ENCODE data around the gene KIAA1328. TPM values are rescaled to one million over a fixed set of nuclear protein-coding genes. Genes with fewer than 3 reads are reported as not detected.
A peak's percentile ranks its signal among the peaks of the same experiment; 100 is the strongest.

The KIAA1328 gene
- total and polyA plus RNA-seq, 9 of the 15 experiments (the other 6 are each of a cell fraction or from before 2014, with no cell fraction given) = 4.0 to 8.6 (median 7.4) TPM

- no peak for TF ChIP-seq ZNF778 (CRISPR knock-in tag; IDR thresholded peaks at IDR 0.05)
- no peak for TF ChIP-seq TAF15 (IDR thresholded peaks at IDR 0.05; ENCODE audit: low read depth, low read length)
- peak; percentile 94 for TF ChIP-seq ZNF589 (CRISPR knock-in tag; IDR thresholded peaks at IDR 0.05; ENCODE audit: low read depth)
- TF ChIP-seq USF2 (CRISPR knock-in tag; IDR thresholded peaks at IDR 0.05) = peak; percentile 87
- TF ChIP-seq ZNF668 (CRISPR knock-in tag; IDR thresholded peaks at IDR 0.05) = peak; percentile 87
- TF ChIP-seq HMGN3 (IDR thresholded peaks at IDR 0.05; ENCODE audit: borderline replicate concordance, extremely low read depth, insufficient read length, low read depth, low read length) = no peak
- TF ChIP-seq TBP (optimal IDR thresholded peaks at IDR 0.05; ENCODE audit: low read depth, low read length) = no peak
- TF ChIP-seq RCOR1 (IDR thresholded peaks at IDR 0.05; ENCODE audit: borderline replicate concordance in 1 of 2, low read depth in 2 of 2, low read length in 2 of 2) = peak in 1 of 2 experiments; percentile 98; a peak in 2 of 4 replicates
- no peak for TF ChIP-seq POLR2G (IDR thresholded peaks at IDR 0.05; ENCODE audit: low read depth, low read length)
- TF ChIP-seq CAMTA2 (CRISPR knock-in tag; conservative IDR thresholded peaks at IDR 0.05) = no peak
- peak; percentile 72 for TF ChIP-seq SP1 (CRISPR knock-in tag; IDR thresholded peaks at IDR 0.05)
- TF ChIP-seq, protein P1, sequence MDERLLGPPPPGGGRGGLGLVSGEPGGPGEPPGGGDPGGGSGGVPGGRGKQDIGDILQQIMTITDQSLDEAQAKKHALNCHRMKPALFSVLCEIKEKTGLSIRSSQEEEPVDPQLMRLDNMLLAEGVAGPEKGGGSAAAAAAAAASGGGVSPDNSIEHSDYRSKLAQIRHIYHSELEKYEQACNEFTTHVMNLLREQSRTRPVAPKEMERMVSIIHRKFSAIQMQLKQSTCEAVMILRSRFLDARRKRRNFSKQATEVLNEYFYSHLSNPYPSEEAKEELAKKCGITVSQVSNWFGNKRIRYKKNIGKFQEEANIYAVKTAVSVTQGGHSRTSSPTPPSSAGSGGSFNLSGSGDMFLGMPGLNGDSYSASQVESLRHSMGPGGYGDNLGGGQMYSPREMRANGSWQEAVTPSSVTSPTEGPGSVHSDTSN (CRISPR knock-in tag; IDR thresholded peaks at IDR 0.05; ENCODE audit: low read depth) = peak; percentile 88
- TF ChIP-seq, protein P1 (tag; conservative IDR thresholded peaks at IDR 0.05; ENCODE audit: low read depth) = peak; percentile 73
- TF ChIP-seq, protein P2, sequence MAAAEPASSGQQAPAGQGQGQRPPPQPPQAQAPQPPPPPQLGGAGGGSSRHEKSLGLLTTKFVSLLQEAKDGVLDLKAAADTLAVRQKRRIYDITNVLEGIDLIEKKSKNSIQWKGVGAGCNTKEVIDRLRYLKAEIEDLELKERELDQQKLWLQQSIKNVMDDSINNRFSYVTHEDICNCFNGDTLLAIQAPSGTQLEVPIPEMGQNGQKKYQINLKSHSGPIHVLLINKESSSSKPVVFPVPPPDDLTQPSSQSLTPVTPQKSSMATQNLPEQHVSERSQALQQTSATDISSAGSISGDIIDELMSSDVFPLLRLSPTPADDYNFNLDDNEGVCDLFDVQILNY (CRISPR knock-in tag; IDR thresholded peaks at IDR 0.05) = peak; percentile 99
- 0 out of 4 replicates have a peak, but pooled peaks of 1 of the 2 experiments have one; percentile 19 for TF ChIP-seq KDM1A (IDR thresholded peaks at IDR 0.05)
- TF ChIP-seq SAP30 (IDR thresholded peaks at IDR 0.05; ENCODE audit: borderline replicate concordance, insufficient read depth, low read depth, low read length, poor library complexity, severe bottlenecking) = peak; percentile 90
- no peak for TF ChIP-seq RAD51 (IDR thresholded peaks at IDR 0.05; ENCODE audit: borderline replicate concordance, low read depth)
- TF ChIP-seq ZNF12 (CRISPR knock-in tag; IDR thresholded peaks at IDR 0.05) = peak; percentile 92
- TF ChIP-seq, protein P3, sequence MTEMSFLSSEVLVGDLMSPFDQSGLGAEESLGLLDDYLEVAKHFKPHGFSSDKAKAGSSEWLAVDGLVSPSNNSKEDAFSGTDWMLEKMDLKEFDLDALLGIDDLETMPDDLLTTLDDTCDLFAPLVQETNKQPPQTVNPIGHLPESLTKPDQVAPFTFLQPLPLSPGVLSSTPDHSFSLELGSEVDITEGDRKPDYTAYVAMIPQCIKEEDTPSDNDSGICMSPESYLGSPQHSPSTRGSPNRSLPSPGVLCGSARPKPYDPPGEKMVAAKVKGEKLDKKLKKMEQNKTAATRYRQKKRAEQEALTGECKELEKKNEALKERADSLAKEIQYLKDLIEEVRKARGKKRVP (CRISPR knock-in tag; IDR thresholded peaks at IDR 0.05) = 0 out of 2 replicates have a peak, but pooled peaks have one; percentile 56
- TF ChIP-seq CBX3 (IDR thresholded peaks at IDR 0.05; ENCODE audit: borderline replicate concordance in 1 of 2, low read length in 2 of 2) = peak; percentile 61 to 90; a peak in 2 of 3 replicates
- peak in 1 of 2 experiments; percentile 89; a peak in 2 of 4 replicates for TF ChIP-seq FOXA3 (CRISPR knock-in tag; conservative IDR thresholded peaks at IDR 0.05 in 1 of 2, IDR thresholded peaks at IDR 0.05 in 1 of 2)
Observed at GRCh38 chr18:37270038-37270665, 441.2 kb downstream of the KIAA1328 start (continued).

Measured in K562 (cell line).